HepG2 (cell line): ENCODE results near the gene ZNF213. TPM values are rescaled to one million over a fixed set of nuclear protein-coding genes. Genes with fewer than 3 reads are reported as not detected.

Experiments
- CHD2 ChIP-seq: IDR thresholded peaks from 2 replicates; pipeline ENCODE4 v1.6.1; 2011; ENCODE audit warnings: low read depth, low read length, improper control_type of control experiment
- ELK4 ChIP-seq: sonication (generic); formaldehyde crosslinking; IDR thresholded peaks from 2 replicates; pipeline ENCODE4 v1.9.0; 2021; ENCODE audit warnings: missing genetic modification reagents, borderline replicate concordance
- HDAC1 ChIP-seq: sonication (generic); formaldehyde crosslinking; IDR thresholded peaks from 2 replicates; pipeline ENCODE4 v1.5.1; 2020; ENCODE audit warnings: mild to moderate bottlenecking, missing genetic modification reagents
- ISL2 ChIP-seq: sonication (generic); formaldehyde crosslinking; IDR thresholded peaks from 2 replicates; pipeline ENCODE4 v1.5.0; 2020; ENCODE audit warnings: missing genetic modification reagents
- MAFF ChIP-seq: IDR thresholded peaks from 2 replicates; pipeline ENCODE4 v1.6.1; 2011; ENCODE audit warnings: low read depth, low read length, improper control_type of control experiment
- NR3C1 ChIP-seq: sonication (generic); formaldehyde crosslinking; IDR thresholded peaks from 2 replicates; pipeline ENCODE4 v1.4.0; 2020; ENCODE audit warnings: missing genetic modification reagents
- PBX2 ChIP-seq: IDR thresholded peaks from 2 replicates; pipeline ENCODE4 v1.6.1; 2016; ENCODE audit warnings: control low read depth
- PRMT3 ChIP-seq: sonication (generic); formaldehyde crosslinking; IDR thresholded peaks from 2 replicates; pipeline ENCODE4 v1.8.1; 2022; ENCODE audit warnings: low read depth, mild to moderate bottlenecking, moderate library complexity, missing genetic modification reagents, borderline replicate concordance
- SNAPC2 ChIP-seq: sonication (generic); formaldehyde crosslinking; IDR thresholded peaks from 2 replicates; pipeline ENCODE4 v1.8.1; 2022; ENCODE audit warnings: mild to moderate bottlenecking, missing genetic modification reagents
- SOX13 ChIP-seq, 3 experiments: fragments of 450-650 bp in 1 of 3; sonication (generic) in 1 of 3; formaldehyde crosslinking in 1 of 3; IDR thresholded peaks in 2 of 3; conservative IDR thresholded peaks in 1 of 3; 2 replicates each; pipeline versions ENCODE4 v1.5.0 to v1.6.1; 2016 to 2020; ENCODE audit warnings: antibody characterized with exemption in 1 of 3, mild to moderate bottlenecking in 1 of 3, missing compliant biosample characterization in 1 of 3, missing genetic modification reagents in 1 of 3, moderate library complexity in 1 of 3
- SP1 ChIP-seq, 2 experiments: fragments of 450-650 bp in 1 of 2; sonication (generic) in 1 of 2; formaldehyde crosslinking in 1 of 2; IDR thresholded peaks; 2 replicates each; pipeline versions ENCODE4 v1.4.0 to v1.6.1; 2016 to 2020; ENCODE audit warnings: missing genetic modification reagents in 1 of 2
- SP5 ChIP-seq: IDR thresholded peaks from 2 replicates; pipeline ENCODE4 v1.6.1; 2016; ENCODE audit warnings: low read depth, borderline replicate concordance
- TEF ChIP-seq: sonication (generic); formaldehyde crosslinking; IDR thresholded peaks from 2 replicates; pipeline ENCODE4 v1.5.0; 2020; ENCODE audit warnings: missing genetic modification reagents
- U2AF1 ChIP-seq: fragments of 200-400 bp; formaldehyde crosslinking; optimal IDR thresholded peaks from 2 replicates; pipeline ENCODE3; 2017; ENCODE audit warnings: mild to moderate bottlenecking, low read depth, low read length
- ZFP62 ChIP-seq: sonication (generic); formaldehyde crosslinking; IDR thresholded peaks from 2 replicates; pipeline ENCODE4 v1.4.0; 2020; ENCODE audit warnings: missing genetic modification reagents
- ZNF12 ChIP-seq: sonication (generic); formaldehyde crosslinking; IDR thresholded peaks from 2 replicates; pipeline ENCODE4 v1.5.0; 2020; ENCODE audit warnings: missing genetic modification reagents
- ZNF234 ChIP-seq: sonication (generic); formaldehyde crosslinking; conservative IDR thresholded peaks from 2 replicates; pipeline ENCODE4 v1.5.1; 2020; ENCODE audit warnings: mild to moderate bottlenecking, missing genetic modification reagents
- ZNF251 ChIP-seq: sonication (generic); formaldehyde crosslinking; IDR thresholded peaks from 2 replicates; pipeline ENCODE4 v1.9.0; 2021; ENCODE audit warnings: mild to moderate bottlenecking, missing genetic modification reagents
- ZNF253 ChIP-seq: sonication (generic); formaldehyde crosslinking; IDR thresholded peaks from 2 replicates; pipeline ENCODE4 v1.8.0; 2022; ENCODE audit warnings: mild to moderate bottlenecking, missing genetic modification reagents, borderline replicate concordance
- ZNF431 ChIP-seq: sonication (generic); formaldehyde crosslinking; IDR thresholded peaks from 2 replicates; pipeline ENCODE4 v1.9.0; 2022; ENCODE audit warnings: missing genetic modification reagents, low read depth, mild to moderate bottlenecking, borderline replicate concordance
- ZNF564 ChIP-seq: sonication (generic); formaldehyde crosslinking; IDR thresholded peaks from 2 replicates; pipeline ENCODE4 v1.8.1; 2023; ENCODE audit warnings: mild to moderate bottlenecking, missing genetic modification reagents
- ZNF614 ChIP-seq: IDR thresholded peaks from 2 replicates; pipeline ENCODE4 v1.6.1; 2018; ENCODE audit warnings: missing biosample characterization, missing genetic modification reagents, inconsistent platforms, borderline replicate concordance
- polyA plus RNA-seq, 8 experiments: library from polyadenylated mRNA; depleted of rRNA in 3 of 8; stranded (reverse) in 7 of 8; unstranded in 1 of 8; fragments of >200 nt; fragmentation: Illumina TruSeq in 4 of 8; extraction: Trizol in 4 of 8; gene quantifications; 2 replicates each; pipeline versions ENCODE4 v1.2.1 to v1.2.3, GENCODE V29; 2011 to 2016; ENCODE audit warnings: low read depth in 4 of 8, missing spikeins in 1 of 8, mixed read lengths in 1 of 8; ENCODE audit not compliant: insufficient read depth in 1 of 8
- total RNA-seq, 5 experiments: library from RNA; depleted of rRNA; stranded (reverse); fragments of >200 nt; fragmentation: Illumina TruSeq; extraction: Trizol; gene quantifications; 2 replicates each; pipeline ENCODE4 v1.2.3, GENCODE V29; 2016; ENCODE audit warnings: low read depth in 1 of 5
- TF ChIP-seq, protein P1 (sequence below): conservative IDR thresholded peaks from 2 replicates; pipeline ENCODE4 v1.6.1; 2018; ENCODE audit warnings: missing genetic modification reagents
- TF ChIP-seq, protein P2 (sequence below): sonication (generic); formaldehyde crosslinking; IDR thresholded peaks from 2 replicates; pipeline ENCODE4 v1.8.0; 2022; ENCODE audit warnings: mild to moderate bottlenecking, missing genetic modification reagents, moderate library complexity
- TF ChIP-seq, protein P3 (sequence below): sonication (generic); formaldehyde crosslinking; IDR thresholded peaks from 2 replicates; pipeline ENCODE4 v1.5.0; 2020; ENCODE audit warnings: missing genetic modification reagents

The ZNF213 gene
- total and polyA plus RNA-seq, 2 of the 13 experiments (the other 11 are each of a cell fraction or from before 2014, with no cell fraction given): 0.59 to 0.97 TPM

DNA sequence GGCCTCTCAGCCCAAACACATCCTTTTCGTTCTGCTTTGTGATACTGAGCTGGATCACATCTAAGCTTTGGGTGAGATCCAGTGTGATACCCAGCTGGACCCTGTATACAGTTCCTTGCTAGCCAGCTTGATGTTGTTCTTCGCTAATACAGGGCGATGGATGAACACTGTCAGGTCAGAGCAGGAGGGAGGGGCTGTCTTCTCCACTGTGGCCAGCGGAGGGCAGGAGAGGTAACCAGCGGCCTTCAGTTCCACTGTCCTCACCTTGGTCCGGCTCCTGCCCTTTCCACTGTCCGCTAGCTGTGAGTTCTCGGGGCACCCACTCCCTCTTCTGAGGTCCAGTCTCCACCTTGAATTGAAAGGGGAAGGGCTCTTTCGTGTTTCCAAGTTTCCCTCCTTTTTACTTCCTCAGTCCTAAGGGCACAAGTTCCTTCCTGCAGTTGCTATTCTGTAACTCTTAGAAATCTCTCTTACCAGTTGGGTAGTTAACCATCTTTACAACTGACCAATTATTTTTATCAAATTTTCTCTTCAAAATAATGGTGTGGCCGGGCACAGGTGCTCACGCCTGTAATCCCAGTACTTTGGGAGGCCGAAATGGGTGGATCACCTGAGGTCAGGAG is 3.0 kb upstream of the ZNF213 start (continued):
- no peak for TF ChIP-seq ZFP62 (CRISPR knock-in tag)
- no peak for TF ChIP-seq SP1 (IDR thresholded peaks at IDR 0.05)
- TF ChIP-seq SP1 (CRISPR knock-in tag; IDR thresholded peaks at IDR 0.05): peak; percentile 32; the same call in 1 of the 2 replicates
- no peak for TF ChIP-seq ZNF253
- no peak for TF ChIP-seq ZNF614 (CRISPR knock-in tag)
- TF ChIP-seq U2AF1: no peak
- TF ChIP-seq SNAPC2 (CRISPR knock-in tag): no peak
- TF ChIP-seq ZNF251: no peak
- no peak for TF ChIP-seq ZNF12 (CRISPR knock-in tag)
- no peak for TF ChIP-seq ZNF234 (CRISPR knock-in tag)
- no peak for TF ChIP-seq NR3C1 (CRISPR knock-in tag)
- TF ChIP-seq HDAC1: no peak
- no peak for TF ChIP-seq PBX2 (CRISPR knock-in tag)
- TF ChIP-seq, protein P1, sequence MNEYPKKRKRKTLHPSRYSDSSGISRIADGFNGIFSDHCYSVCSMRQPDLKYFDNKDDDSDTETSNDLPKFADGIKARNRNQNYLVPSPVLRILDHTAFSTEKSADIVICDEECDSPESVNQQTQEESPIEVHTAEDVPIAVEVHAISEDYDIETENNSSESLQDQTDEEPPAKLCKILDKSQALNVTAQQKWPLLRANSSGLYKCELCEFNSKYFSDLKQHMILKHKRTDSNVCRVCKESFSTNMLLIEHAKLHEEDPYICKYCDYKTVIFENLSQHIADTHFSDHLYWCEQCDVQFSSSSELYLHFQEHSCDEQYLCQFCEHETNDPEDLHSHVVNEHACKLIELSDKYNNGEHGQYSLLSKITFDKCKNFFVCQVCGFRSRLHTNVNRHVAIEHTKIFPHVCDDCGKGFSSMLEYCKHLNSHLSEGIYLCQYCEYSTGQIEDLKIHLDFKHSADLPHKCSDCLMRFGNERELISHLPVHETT: no peak
- TF ChIP-seq, protein P2, sequence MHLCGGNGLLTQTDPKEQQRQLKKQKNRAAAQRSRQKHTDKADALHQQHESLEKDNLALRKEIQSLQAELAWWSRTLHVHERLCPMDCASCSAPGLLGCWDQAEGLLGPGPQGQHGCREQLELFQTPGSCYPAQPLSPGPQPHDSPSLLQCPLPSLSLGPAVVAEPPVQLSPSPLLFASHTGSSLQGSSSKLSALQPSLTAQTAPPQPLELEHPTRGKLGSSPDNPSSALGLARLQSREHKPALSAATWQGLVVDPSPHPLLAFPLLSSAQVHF (CRISPR knock-in tag): no peak
- TF ChIP-seq, protein P3, sequence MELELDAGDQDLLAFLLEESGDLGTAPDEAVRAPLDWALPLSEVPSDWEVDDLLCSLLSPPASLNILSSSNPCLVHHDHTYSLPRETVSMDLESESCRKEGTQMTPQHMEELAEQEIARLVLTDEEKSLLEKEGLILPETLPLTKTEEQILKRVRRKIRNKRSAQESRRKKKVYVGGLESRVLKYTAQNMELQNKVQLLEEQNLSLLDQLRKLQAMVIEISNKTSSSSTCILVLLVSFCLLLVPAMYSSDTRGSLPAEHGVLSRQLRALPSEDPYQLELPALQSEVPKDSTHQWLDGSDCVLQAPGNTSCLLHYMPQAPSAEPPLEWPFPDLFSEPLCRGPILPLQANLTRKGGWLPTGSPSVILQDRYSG (CRISPR knock-in tag): no peak
- no peak for TF ChIP-seq MAFF
- TF ChIP-seq ELK4 (CRISPR knock-in tag): no peak
- TF ChIP-seq CHD2: no peak
- TF ChIP-seq ZNF431 (CRISPR knock-in tag): no peak
- no peak for TF ChIP-seq PRMT3
- TF ChIP-seq SP5: no peak
- TF ChIP-seq SOX13 (IDR thresholded peaks at IDR 0.05): no peak
- TF ChIP-seq SOX13 (CRISPR knock-in tag; conservative IDR thresholded peaks at IDR 0.05 in 1 of 2, IDR thresholded peaks at IDR 0.05 in 1 of 2): no peak
- no peak for TF ChIP-seq ISL2 (CRISPR knock-in tag)
- no peak for TF ChIP-seq TEF (CRISPR knock-in tag)
- no peak for TF ChIP-seq ZNF564 (CRISPR knock-in tag)
